ENCODE data around the gene GPR107.

The GPR107 gene

DNA sequence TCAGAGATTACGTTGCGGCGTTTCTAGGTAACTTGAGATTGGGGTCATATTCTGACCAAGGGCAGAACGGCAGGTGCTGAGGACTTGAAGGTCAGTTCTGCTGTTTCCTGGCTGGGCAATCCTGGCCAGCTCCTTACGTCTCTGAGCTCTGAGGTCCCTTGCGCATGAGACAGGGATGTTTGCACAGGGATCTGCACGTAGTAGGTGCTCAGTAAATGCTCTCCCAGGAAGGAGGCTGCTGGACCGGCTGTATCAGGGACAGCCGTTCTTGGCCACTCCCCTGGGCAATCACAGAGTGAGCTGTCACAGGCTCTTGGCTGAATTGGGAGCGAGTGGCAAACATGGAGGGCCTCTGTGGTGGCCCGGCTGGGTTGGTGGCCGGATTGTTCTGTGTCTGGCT, 126.8 kb downstream of the GPR107 start:
- TF ChIP-seq, protein P1, sequence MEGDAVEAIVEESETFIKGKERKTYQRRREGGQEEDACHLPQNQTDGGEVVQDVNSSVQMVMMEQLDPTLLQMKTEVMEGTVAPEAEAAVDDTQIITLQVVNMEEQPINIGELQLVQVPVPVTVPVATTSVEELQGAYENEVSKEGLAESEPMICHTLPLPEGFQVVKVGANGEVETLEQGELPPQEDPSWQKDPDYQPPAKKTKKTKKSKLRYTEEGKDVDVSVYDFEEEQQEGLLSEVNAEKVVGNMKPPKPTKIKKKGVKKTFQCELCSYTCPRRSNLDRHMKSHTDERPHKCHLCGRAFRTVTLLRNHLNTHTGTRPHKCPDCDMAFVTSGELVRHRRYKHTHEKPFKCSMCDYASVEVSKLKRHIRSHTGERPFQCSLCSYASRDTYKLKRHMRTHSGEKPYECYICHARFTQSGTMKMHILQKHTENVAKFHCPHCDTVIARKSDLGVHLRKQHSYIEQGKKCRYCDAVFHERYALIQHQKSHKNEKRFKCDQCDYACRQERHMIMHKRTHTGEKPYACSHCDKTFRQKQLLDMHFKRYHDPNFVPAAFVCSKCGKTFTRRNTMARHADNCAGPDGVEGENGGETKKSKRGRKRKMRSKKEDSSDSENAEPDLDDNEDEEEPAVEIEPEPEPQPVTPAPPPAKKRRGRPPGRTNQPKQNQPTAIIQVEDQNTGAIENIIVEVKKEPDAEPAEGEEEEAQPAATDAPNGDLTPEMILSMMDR (IDR thresholded peaks at IDR 0.05; ENCODE audit: insufficient read depth, low read length, poor library complexity, severe bottlenecking), result no peak
- H3K4me3 ChIP-seq (replicated peaks; ENCODE audit: low read depth, low read length), result no peak overlapping the region
- no peaks in the 10 kb centered on the region for H3K36me3 ChIP-seq (ENCODE audit: control insufficient read depth, insufficient read depth, low read length)
- H3K27me3 ChIP-seq (replicated peaks; ENCODE audit: control insufficient read depth, insufficient read depth, low read length), result no peaks in the 10 kb centered on the region; the same call in 1 of the 2 replicates
- no peak for DNase-seq (ENCODE audit: extremely low read depth, insufficient read length)

DNA sequence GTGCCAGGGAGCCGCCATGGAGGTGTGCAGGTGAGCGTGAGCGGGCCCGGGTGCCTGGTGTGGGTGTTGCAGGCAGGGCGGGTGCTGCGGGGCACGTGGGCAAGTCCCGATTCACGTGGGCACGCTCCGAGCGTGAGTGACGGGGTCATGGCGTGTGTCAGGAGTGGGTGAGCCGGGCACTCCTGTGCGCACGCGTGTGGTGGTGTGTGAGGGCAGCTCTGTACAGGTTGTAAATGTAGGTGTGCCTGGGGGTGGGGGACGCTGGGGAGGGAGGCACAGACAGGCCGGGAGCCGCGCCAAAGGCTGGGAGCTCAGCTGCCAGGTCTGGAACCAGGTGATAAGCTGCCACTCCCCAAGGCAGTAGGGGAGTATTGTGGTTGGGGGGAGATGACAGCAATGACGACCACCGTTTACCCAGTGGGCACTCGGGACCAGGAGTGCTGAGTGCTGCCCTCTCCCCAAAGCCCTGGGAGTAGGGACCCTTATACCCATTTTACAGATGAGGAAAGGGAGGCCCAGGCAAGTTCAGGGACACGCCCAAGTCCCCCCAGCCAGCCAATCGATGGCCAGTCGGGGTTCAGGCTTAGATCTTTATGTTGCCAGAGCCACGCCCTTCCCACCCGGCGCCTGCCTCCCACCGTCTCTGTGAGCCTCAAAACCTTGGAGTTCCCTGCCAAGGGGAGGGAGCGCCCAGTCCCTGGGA, 128.1 kb downstream of the GPR107 start:
- Histone ChIP-seq H3K4me3 (replicated peaks; ENCODE audit: low read depth, low read length) (no peak overlapping the region), H3K27me3 (replicated peaks; ENCODE audit: control insufficient read depth, insufficient read depth, low read length) (no peaks in the 10 kb centered on the region; the same call in 1 of the 2 replicates), H3K36me3 (ENCODE audit: control insufficient read depth, insufficient read depth, low read length) (no peaks in the 10 kb centered on the region)
- TF ChIP-seq, protein P1 (IDR thresholded peaks at IDR 0.05; ENCODE audit: insufficient read depth, low read length, poor library complexity, severe bottlenecking), result no peak
- no peak for DNase-seq (ENCODE audit: extremely low read depth, insufficient read length)

DNA sequence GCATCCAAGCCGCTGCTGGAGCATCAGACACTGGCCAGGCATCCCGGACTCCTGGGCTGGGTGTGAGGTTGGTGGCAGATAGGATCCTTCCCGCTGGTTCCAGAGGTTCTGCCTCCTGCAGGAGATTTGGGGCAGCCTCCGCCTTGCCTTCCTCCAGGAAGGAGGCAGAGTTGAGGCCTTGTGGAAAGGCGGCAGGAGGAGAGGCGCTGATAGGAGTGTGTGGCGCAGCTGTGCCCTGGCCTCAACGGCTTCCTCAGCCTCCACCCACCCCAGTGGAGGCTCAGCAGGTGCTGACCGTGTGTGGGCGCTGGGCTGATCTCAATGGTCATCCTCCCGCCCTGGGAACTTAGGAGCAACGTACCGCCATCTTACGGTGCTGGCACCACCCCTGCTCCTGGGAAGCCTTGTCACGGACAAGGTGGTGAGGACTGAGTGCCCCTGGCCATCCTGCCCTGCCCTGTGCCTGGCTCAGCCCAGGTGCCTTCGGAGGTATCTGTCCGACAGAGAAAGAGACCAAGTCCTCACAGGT, 128.7 kb downstream of the GPR107 start:
- H3K36me3 ChIP-seq (ENCODE audit: control insufficient read depth, insufficient read depth, low read length), result no peaks in the 10 kb centered on the region
- no peaks in the 10 kb centered on the region; the same call in 1 of the 2 replicates for H3K27me3 ChIP-seq (replicated peaks; ENCODE audit: control insufficient read depth, insufficient read depth, low read length)
- TF ChIP-seq, protein P1 (IDR thresholded peaks at IDR 0.05; ENCODE audit: insufficient read depth, low read length, poor library complexity, severe bottlenecking), result no peak
- DNase-seq (ENCODE audit: extremely low read depth, insufficient read length), result no peak
- no peak overlapping the region for H3K4me3 ChIP-seq (replicated peaks; ENCODE audit: low read depth, low read length)

DNA sequence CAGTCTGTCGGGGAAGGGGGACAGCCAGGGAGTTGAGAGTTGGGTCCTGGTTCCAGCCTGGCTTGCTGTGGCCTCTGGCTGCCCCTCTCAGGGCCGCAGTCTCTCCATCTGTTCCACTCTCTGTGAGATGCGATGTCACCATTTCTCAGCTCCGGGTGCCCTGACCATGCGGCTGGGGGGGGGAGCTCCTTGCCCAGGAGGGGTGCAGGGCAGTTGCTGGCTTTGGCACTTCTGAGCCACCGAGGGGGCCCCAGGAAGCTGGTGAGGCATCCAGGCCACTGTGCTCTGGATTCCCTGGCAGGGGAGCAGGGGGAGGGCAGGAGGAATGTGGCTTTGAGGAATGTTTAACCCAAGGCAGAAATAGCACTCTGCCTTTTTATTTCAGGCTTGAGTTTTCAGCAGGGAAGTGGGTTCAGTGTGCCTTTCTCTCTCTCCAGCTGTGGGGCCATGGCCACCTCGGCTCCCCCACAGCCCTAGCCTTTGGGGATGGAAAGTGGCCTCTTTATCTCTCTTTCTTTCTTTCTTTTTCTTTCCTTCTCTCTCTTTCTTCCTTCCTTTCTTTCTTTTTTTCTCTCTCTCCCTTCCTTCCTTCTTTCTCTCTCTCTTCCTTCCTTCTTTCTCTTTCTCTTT, 129.5 kb downstream of the GPR107 start:
- no peaks in the 10 kb centered on the region for H3K36me3 ChIP-seq (ENCODE audit: control insufficient read depth, insufficient read depth, low read length)
- TF ChIP-seq, protein P1 (IDR thresholded peaks at IDR 0.05; ENCODE audit: insufficient read depth, low read length, poor library complexity, severe bottlenecking), result no peak
- no peak overlapping the region for H3K4me3 ChIP-seq (replicated peaks; ENCODE audit: low read depth, low read length)
- DNase-seq (ENCODE audit: extremely low read depth, insufficient read length), result no peak
- no peaks in the 10 kb centered on the region; the same call in 1 of the 2 replicates for H3K27me3 ChIP-seq (replicated peaks; ENCODE audit: control insufficient read depth, insufficient read depth, low read length)

DNA sequence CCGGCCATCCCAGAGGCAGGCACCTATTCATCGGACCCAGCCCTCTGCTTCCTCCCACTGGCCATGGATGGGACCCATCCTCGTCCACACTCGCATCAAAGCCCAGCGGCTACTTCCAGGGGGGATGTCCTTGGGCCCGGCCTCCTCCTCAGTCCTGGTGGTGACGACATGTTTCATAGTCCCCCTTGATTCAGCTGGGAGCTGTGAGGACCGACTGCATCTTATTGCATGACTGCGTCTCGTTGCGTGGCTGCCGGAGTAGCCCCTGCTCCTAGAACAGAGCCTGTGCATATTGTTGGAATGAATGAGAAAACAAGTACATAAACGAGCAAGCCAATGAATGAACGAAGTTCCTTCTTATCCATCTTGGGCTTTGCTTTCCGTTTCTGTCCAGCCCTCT, 131.3 kb downstream of the GPR107 start:
- TF ChIP-seq, protein P1 (IDR thresholded peaks at IDR 0.05; ENCODE audit: insufficient read depth, low read length, poor library complexity, severe bottlenecking), result no peak
- H3K4me3 ChIP-seq (replicated peaks; ENCODE audit: low read depth, low read length), result no peak overlapping the region
- H3K36me3 ChIP-seq (ENCODE audit: control insufficient read depth, insufficient read depth, low read length), result no peaks in the 10 kb centered on the region

More for the DNA sequence above, 131.3 kb downstream of the GPR107 start:
- DNase-seq (ENCODE audit: extremely low read depth, insufficient read length), result no peak
- no peaks in the 10 kb centered on the region; the same call in 1 of the 2 replicates for H3K27me3 ChIP-seq (replicated peaks; ENCODE audit: control insufficient read depth, insufficient read depth, low read length)
